ENCODE results near the gene PAX6.

DNA sequence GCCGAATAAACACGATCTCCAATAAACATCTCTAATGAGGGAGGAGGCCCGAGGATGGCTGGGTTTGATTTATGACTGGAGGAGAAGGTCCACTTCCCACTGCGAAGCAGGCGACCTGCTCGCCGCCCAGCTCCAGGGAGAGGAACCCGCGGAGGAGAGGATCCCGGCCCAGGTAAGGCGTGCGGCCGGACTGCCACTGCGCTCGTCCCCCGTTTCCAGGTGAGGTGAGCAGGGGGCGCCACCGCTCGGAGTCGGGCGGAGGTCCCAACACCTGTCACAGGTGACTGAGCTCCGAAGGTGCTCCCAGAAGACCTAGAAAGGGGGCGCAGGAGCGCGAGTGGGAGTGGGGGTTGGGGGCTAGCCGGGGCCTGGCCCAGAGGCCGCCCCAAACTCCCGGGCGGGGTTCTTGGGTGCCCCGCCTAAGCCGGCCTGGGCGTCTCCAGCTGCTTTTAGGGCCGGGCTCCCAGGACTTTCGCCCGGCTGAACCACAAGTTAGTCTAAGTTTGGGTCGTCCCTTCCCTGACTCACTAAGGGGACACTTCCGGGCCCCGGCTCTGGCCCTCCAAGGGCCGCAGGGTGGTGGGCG, 5.4 kb upstream of the PAX6 start:
- TF ChIP-seq, protein P1, sequence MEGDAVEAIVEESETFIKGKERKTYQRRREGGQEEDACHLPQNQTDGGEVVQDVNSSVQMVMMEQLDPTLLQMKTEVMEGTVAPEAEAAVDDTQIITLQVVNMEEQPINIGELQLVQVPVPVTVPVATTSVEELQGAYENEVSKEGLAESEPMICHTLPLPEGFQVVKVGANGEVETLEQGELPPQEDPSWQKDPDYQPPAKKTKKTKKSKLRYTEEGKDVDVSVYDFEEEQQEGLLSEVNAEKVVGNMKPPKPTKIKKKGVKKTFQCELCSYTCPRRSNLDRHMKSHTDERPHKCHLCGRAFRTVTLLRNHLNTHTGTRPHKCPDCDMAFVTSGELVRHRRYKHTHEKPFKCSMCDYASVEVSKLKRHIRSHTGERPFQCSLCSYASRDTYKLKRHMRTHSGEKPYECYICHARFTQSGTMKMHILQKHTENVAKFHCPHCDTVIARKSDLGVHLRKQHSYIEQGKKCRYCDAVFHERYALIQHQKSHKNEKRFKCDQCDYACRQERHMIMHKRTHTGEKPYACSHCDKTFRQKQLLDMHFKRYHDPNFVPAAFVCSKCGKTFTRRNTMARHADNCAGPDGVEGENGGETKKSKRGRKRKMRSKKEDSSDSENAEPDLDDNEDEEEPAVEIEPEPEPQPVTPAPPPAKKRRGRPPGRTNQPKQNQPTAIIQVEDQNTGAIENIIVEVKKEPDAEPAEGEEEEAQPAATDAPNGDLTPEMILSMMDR (IDR thresholded peaks at IDR 0.05): no peak
- no peak for TF ChIP-seq POLR2AphosphoS5 (IDR thresholded peaks at IDR 0.05)

All from stomach (tissue), 4 donors.